Adipocyte (in vitro differentiated cells): ENCODE measurements around the gene CNNM1.
A peak's percentile ranks its signal among the peaks of the same experiment; 100 is the strongest.

Experiments
- DNase-seq: peaks from one replicate; pipeline ENCODE4 v3.0.0-alpha.2; 2015; ENCODE audit warnings: low read depth
- H3K27me3 ChIP-seq: replicated peaks from 2 replicates; pipeline ENCODE4 v1.7.0; 2013; ENCODE audit warnings: mild to moderate bottlenecking, low read length, moderate library complexity; ENCODE audit not compliant: control insufficient read depth, insufficient read depth
- H3K36me3 ChIP-seq: 2 replicates; pipeline ENCODE4 v1.7.0; 2013; ENCODE audit warnings: low read length, mild to moderate bottlenecking, moderate library complexity; ENCODE audit not compliant: control insufficient read depth, insufficient read depth, severe bottlenecking
- H3K4me1 ChIP-seq: 2 replicates; pipeline ENCODE4 v1.7.0; 2013; ENCODE audit warnings: mild to moderate bottlenecking, low read length, moderate library complexity; ENCODE audit not compliant: control insufficient read depth, insufficient read depth
- H3K4me3 ChIP-seq: 2 replicates; pipeline ENCODE4 v1.7.0; 2013; ENCODE audit warnings: mild to moderate bottlenecking, low read length, moderate library complexity
- H3K9ac ChIP-seq: 2 replicates; pipeline ENCODE4 v1.7.0; 2013; ENCODE audit warnings: mild to moderate bottlenecking, low read length, moderate library complexity
- H3K9me3 ChIP-seq: 2 replicates; pipeline ENCODE4 v1.7.0; 2013; ENCODE audit warnings: mild to moderate bottlenecking, low read length, moderate library complexity; ENCODE audit not compliant: control insufficient read depth

Gene CNNM1

GRCh38 chr10:99329304-99329553 lies at the start of gene CNNM1:
CNNM1 (plus strand) TSS chr10:99329356; CDS start chr10:99329388, 32 bp downstream.
- H3K9ac ChIP-seq: peak within 1 kb of the TSS; percentile 25
- peaks cover 41% of the 10 kb centered on the region for H3K27me3 ChIP-seq
- DNase-seq: peak; percentile 58

GRCh38 chr10:99279626-99280111 lies 49.5 kb upstream of the CNNM1 start:
- Histone ChIP-seq H3K9me3 (peaks cover 10% of the 10 kb centered on the region), H3K4me1 (peaks cover 11% of the 10 kb centered on the region), H3K9ac (no peak overlapping the region), H3K27me3 (no peaks in the 10 kb centered on the region), H3K4me3 (no peak overlapping the region), H3K36me3 (no peaks in the 10 kb centered on the region)
- peak; percentile 57 for DNase-seq

More at GRCh38 chr10:99329304-99329553, at the start of gene CNNM1:
- Histone ChIP-seq H3K4me3 (peak within 1 kb of the TSS; percentile 78), H3K9me3 (no peaks in the 10 kb centered on the region), H3K36me3 (no peaks in the 10 kb centered on the region), H3K4me1 (peaks cover 10% of the 10 kb centered on the region)

GRCh38 chr10:99280472-99280871 lies 48.7 kb upstream of the CNNM1 start:
- Histone ChIP-seq H3K4me3 (no peak overlapping the region), H3K4me1 (peaks cover 11% of the 10 kb centered on the region), H3K36me3 (no peaks in the 10 kb centered on the region), H3K9ac (no peak overlapping the region), H3K9me3 (peaks cover 10% of the 10 kb centered on the region), H3K27me3 (no peaks in the 10 kb centered on the region)
- no peak for DNase-seq

- no peak overlapping the region for H3K4me3 ChIP-seq
- DNase-seq: no peak
- H3K27me3 ChIP-seq: no peaks in the 10 kb centered on the region
- no peak overlapping the region for H3K9ac ChIP-seq
- H3K36me3 ChIP-seq: no peaks in the 10 kb centered on the region
- peaks cover 10% of the 10 kb centered on the region for H3K9me3 ChIP-seq
- H3K4me1 ChIP-seq: no peaks in the 10 kb centered on the region
These were observed 43.3 kb upstream of the CNNM1 start for GRCh38 chr10:99285881-99286280.

GRCh38 chr10:99290306-99290705 lies 38.9 kb upstream of the CNNM1 start:
- Histone ChIP-seq H3K36me3 (no peaks in the 10 kb centered on the region), H3K9ac (no peak overlapping the region), H3K27me3 (no peaks in the 10 kb centered on the region), H3K4me1 (peaks cover 10% of the 10 kb centered on the region), H3K4me3 (no peak overlapping the region), H3K9me3 (no peaks in the 10 kb centered on the region)
- DNase-seq: no peak

GRCh38 chr10:99292159-99292558 lies 37.0 kb upstream of the CNNM1 start:
- H3K36me3 ChIP-seq: no peaks in the 10 kb centered on the region
- H3K27me3 ChIP-seq: no peaks in the 10 kb centered on the region
- H3K9ac ChIP-seq: no peak overlapping the region
- DNase-seq: peak; percentile 87
- H3K9me3 ChIP-seq: no peaks in the 10 kb centered on the region
- peaks cover 10% of the 10 kb centered on the region for H3K4me1 ChIP-seq
- no peak overlapping the region for H3K4me3 ChIP-seq

- DNase-seq: no peak
- H3K4me3 ChIP-seq: no peak overlapping the region
- no peaks in the 10 kb centered on the region for H3K9me3 ChIP-seq
- H3K9ac ChIP-seq: no peak overlapping the region
- no peaks in the 10 kb centered on the region for H3K27me3 ChIP-seq
- H3K4me1 ChIP-seq: peaks cover 8% of the 10 kb centered on the region
- H3K36me3 ChIP-seq: no peaks in the 10 kb centered on the region
These were observed 32.6 kb upstream of the CNNM1 start for GRCh38 chr10:99296605-99297004.

GRCh38 chr10:99297033-99297432 lies 32.1 kb upstream of the CNNM1 start:
- no peak for DNase-seq
- H3K4me3 ChIP-seq: no peak overlapping the region
- peaks cover 4% of the 10 kb centered on the region for H3K4me1 ChIP-seq
- H3K9ac ChIP-seq: no peak overlapping the region
- H3K9me3 ChIP-seq: no peaks in the 10 kb centered on the region
- no peaks in the 10 kb centered on the region for H3K36me3 ChIP-seq
- H3K27me3 ChIP-seq: no peaks in the 10 kb centered on the region

GRCh38 chr10:99303899-99304861 lies 25.0 kb upstream of the CNNM1 start:
- no peak overlapping the region for H3K4me3 ChIP-seq
- H3K27me3 ChIP-seq: peaks cover 10% of the 10 kb centered on the region
- DNase-seq: peak; percentile 46
- peaks cover 5% of the 10 kb centered on the region for H3K9me3 ChIP-seq
- H3K9ac ChIP-seq: no peak overlapping the region
- H3K4me1 ChIP-seq: peaks cover 7% of the 10 kb centered on the region
- H3K36me3 ChIP-seq: no peaks in the 10 kb centered on the region

- Histone ChIP-seq H3K27me3 (peaks cover 10% of the 10 kb centered on the region), H3K4me1 (peaks cover 7% of the 10 kb centered on the region), H3K9me3 (peaks cover 10% of the 10 kb centered on the region), H3K4me3 (no peak overlapping the region), H3K36me3 (no peaks in the 10 kb centered on the region), H3K9ac (no peak overlapping the region)
- no peak for DNase-seq
These were observed 24.3 kb upstream of the CNNM1 start for GRCh38 chr10:99304862-99305229.

GRCh38 chr10:99312501-99312900 lies 16.7 kb upstream of the CNNM1 start:
- Histone ChIP-seq H3K36me3 (no peaks in the 10 kb centered on the region), H3K27me3 (no peaks in the 10 kb centered on the region), H3K9me3 (peaks cover 10% of the 10 kb centered on the region), H3K4me3 (no peak overlapping the region), H3K4me1 (no peaks in the 10 kb centered on the region), H3K9ac (no peak overlapping the region)
- DNase-seq: no peak
